ENCODE results near the gene CUX1. TPM values are rescaled to one million over a fixed set of nuclear protein-coding genes. Genes with fewer than 3 reads are reported as not detected.

CUX1 gene
- total RNA-seq, 2 experiments from 2014 or later, result 35.6 to 38.0 TPM

DNA sequence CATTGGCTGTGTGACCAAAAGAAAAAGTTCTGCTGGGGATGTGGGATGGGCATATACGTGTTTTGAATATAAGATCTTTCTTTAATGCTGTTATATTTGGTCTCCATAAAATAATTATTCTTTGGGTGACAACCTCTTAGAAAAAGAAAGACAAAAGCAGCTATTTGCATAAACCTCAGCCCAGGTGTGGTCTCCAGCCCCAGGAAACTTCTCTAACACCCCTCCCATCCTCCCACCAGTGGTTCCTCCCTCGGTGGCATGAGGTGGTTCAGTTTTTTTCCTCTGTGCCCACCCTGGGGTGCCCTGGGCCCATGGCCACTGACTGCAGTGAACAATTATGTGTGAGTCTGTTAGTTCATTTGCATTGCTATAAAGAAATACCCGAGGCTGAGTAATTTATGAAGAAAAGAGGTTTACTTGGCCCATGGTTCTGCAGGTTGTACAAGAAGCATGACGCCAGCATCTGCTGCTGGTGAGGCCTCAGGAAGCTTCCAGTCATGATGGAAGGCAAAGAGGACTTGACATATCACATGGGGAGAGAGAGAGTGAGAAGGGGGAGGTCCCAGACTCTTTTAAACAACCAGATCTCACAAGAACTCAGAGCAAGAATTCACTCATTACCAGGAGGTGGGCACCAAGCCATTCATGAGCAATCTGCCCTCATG is 165.9 kb downstream of the CUX1 start:
- H3K36me3 Mint-ChIP-seq (ENCODE audit: low read depth), result no peaks in the 10 kb centered on the region
- Histone ChIP-seq H3K4me1 (ENCODE audit: insufficient read depth, low read length) (no peaks in the 10 kb centered on the region), H3K4me3 (ENCODE audit: low read length) (no peak overlapping the region), H3K36me3 (ENCODE audit: insufficient read depth, low read length) (no peaks in the 10 kb centered on the region), H3K27ac (ENCODE audit: low read depth in 1 of 2, low read length in 2 of 2) (no peak overlapping the region), H3K27me3 (ENCODE audit: control insufficient read depth in 1 of 2, insufficient read depth in 2 of 2, low read length in 2 of 2) (no peaks in the 10 kb centered on the region), H3K9me3 (ENCODE audit: control insufficient read depth in 1 of 2, insufficient read depth in 1 of 2, low read length in 2 of 2) (no peaks in the 10 kb centered on the region)
- H3K9me3 Mint-ChIP-seq, result no peaks in the 10 kb centered on the region
- ATAC-seq (ENCODE audit: poor library complexity), result no peak
- no peaks in the 10 kb centered on the region for H3K27me3 Mint-ChIP-seq
- H3K4me1 Mint-ChIP-seq (ENCODE audit: low read depth), result no peaks in the 10 kb centered on the region
- H3K27ac Mint-ChIP-seq, result no peak overlapping the region
- ChIA-PET CTCF (no interaction called here), POLR2A (no interaction called here)
- intact Hi-C loops (cut with DNase I, micrococcal nuclease), result no loop called here
- H3K4me3 Mint-ChIP-seq, result no peak overlapping the region
- DNase-seq, result no peak
- TF ChIP-seq, protein P1, sequence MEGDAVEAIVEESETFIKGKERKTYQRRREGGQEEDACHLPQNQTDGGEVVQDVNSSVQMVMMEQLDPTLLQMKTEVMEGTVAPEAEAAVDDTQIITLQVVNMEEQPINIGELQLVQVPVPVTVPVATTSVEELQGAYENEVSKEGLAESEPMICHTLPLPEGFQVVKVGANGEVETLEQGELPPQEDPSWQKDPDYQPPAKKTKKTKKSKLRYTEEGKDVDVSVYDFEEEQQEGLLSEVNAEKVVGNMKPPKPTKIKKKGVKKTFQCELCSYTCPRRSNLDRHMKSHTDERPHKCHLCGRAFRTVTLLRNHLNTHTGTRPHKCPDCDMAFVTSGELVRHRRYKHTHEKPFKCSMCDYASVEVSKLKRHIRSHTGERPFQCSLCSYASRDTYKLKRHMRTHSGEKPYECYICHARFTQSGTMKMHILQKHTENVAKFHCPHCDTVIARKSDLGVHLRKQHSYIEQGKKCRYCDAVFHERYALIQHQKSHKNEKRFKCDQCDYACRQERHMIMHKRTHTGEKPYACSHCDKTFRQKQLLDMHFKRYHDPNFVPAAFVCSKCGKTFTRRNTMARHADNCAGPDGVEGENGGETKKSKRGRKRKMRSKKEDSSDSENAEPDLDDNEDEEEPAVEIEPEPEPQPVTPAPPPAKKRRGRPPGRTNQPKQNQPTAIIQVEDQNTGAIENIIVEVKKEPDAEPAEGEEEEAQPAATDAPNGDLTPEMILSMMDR (IDR thresholded peaks at IDR 0.05), result no peak

DNA sequence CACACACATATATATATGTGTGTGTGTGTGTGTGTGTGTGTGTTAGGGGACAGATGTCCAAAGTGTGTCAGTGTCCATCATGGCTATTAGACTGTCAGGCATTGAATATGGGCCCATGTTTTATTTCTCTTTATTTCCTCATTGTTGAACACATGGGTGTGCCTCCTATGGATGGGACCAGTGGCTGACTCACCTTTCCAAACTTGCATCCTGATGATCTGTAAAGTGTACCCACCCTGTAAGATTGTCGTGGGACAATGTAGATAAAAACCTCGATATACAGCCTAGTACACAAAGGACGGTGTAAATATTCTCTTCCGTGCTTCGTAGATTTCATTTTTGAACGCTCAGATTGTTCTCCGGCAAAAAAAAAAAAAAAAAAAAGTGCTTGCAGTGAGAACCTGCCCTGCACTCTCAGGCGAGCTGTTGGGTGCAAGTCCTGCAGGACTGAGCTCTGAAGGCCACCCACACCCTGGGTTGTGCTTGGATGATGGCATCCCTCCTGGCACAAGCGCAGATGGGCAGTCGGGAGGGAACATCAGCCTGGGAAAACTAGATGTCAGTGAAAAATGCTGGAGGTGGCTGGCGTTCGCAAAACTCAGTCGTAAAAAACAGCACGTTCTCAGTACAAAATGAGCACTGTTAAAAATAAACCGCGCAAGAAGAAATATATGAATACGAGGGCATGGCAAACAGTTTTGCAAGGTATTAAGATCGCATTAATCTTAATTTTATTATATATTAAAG is 166.9 kb downstream of the CUX1 start:
- DNase-seq, result no peak
- Mint-ChIP-seq H3K27me3 (no peaks in the 10 kb centered on the region), H3K27ac (no peak overlapping the region), H3K4me3 (no peak overlapping the region), H3K36me3 (ENCODE audit: low read depth) (no peaks in the 10 kb centered on the region), H3K4me1 (ENCODE audit: low read depth) (no peaks in the 10 kb centered on the region), H3K9me3 (no peaks in the 10 kb centered on the region)
- H3K27me3 ChIP-seq (ENCODE audit: control insufficient read depth in 1 of 2, insufficient read depth in 2 of 2, low read length in 2 of 2), result no peaks in the 10 kb centered on the region
- no peak overlapping the region for H3K27ac ChIP-seq (ENCODE audit: low read depth in 1 of 2, low read length in 2 of 2)
- TF ChIP-seq, protein P1 (IDR thresholded peaks at IDR 0.05), result no peak
- ATAC-seq (ENCODE audit: poor library complexity), result no peak
- H3K4me3 ChIP-seq (ENCODE audit: low read length), result no peak overlapping the region
- no peaks in the 10 kb centered on the region for H3K36me3 ChIP-seq (ENCODE audit: insufficient read depth, low read length)
- POLR2A ChIA-PET, result no interaction called here
- intact Hi-C loops (cut with DNase I, micrococcal nuclease), result no loop called here
- peaks cover 3% of the 10 kb centered on the region for H3K4me1 ChIP-seq (ENCODE audit: insufficient read depth, low read length)
- CTCF ChIA-PET, result interaction anchor here (0.7 kb wide), 1 partner anchor 64 kb away, joined by 3 read pairs; no protein-coding TSS in a partner anchor
- no peaks in the 10 kb centered on the region for H3K9me3 ChIP-seq (ENCODE audit: control insufficient read depth in 1 of 2, insufficient read depth in 1 of 2, low read length in 2 of 2)

DNA sequence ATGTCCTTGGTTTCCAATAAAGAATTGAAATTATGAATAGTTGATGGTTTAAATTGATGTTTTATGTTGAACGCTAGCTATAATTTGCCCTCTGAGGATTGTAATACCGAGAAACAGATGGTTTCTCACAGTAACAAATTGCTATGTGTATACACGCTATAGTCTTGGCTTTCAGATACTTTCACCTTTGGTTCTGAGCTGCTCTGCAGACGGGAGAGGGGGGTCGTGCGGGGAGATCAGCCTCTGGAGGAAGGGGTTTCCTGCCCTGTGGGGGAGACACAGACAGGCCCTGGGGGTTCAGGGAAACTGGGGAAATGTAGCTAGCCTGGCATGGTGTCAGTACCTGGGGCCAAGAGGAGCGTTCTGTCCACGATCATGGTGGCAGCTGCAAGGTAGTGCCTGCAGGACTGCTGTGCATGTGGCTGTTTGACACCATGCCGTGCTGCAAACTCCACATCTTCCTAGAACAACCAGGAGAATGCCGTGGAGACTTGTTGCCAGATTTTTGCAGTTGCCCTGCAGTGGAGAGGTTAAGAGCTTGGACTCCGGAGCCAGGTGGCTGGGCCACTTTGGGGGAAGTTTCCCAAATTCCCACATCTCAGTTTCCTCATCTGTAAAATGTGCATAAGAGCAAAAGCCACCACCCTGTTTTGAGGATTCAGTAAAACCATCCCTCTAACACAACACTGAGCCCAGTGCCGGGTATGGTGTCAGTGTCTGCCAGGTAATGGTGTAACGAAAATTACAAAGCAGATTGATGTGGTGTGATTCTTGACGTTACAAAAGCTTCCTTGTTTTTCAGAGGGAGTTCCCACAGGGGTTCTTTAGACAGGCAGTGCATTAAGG is 167.9 kb downstream of the CUX1 start:
- H3K36me3 Mint-ChIP-seq (ENCODE audit: low read depth), result no peaks in the 10 kb centered on the region
- H3K4me3 ChIP-seq (ENCODE audit: low read length), result no peak overlapping the region
- ChIA-PET POLR2A (no interaction called here), CTCF (interaction anchor here (0.7 kb wide), 1 partner anchor 65 kb away, joined by 3 read pairs; no protein-coding TSS in a partner anchor)
- intact Hi-C loops (cut with DNase I, micrococcal nuclease), result no loop called here
- TF ChIP-seq, protein P1 (IDR thresholded peaks at IDR 0.05), result no peak
- H3K9me3 ChIP-seq (ENCODE audit: control insufficient read depth in 1 of 2, insufficient read depth in 1 of 2, low read length in 2 of 2), result no peaks in the 10 kb centered on the region
- no peaks in the 10 kb centered on the region for H3K27me3 ChIP-seq (ENCODE audit: control insufficient read depth in 1 of 2, insufficient read depth in 2 of 2, low read length in 2 of 2)
- H3K36me3 ChIP-seq (ENCODE audit: insufficient read depth, low read length), result no peaks in the 10 kb centered on the region
- H3K27me3 Mint-ChIP-seq, result no peaks in the 10 kb centered on the region
- no peak overlapping the region for H3K4me3 Mint-ChIP-seq
- no peaks in the 10 kb centered on the region for H3K4me1 Mint-ChIP-seq (ENCODE audit: low read depth)
- H3K4me1 ChIP-seq (ENCODE audit: insufficient read depth, low read length), result peaks cover 5% of the 10 kb centered on the region
- ATAC-seq (ENCODE audit: poor library complexity) (no peak), DNase-seq (no peak)
- H3K27ac ChIP-seq (ENCODE audit: low read depth in 1 of 2, low read length in 2 of 2), result no peak overlapping the region
- no peak overlapping the region for H3K27ac Mint-ChIP-seq
- no peaks in the 10 kb centered on the region for H3K9me3 Mint-ChIP-seq
